ENCODE data around the gene IFT122.
"Not testable (repeated sequence)": the region's sequence is repeated elsewhere in the genome, so short reads cannot be mapped to it uniquely, and the experiment has no call there.

The IFT122 gene

DNA sequence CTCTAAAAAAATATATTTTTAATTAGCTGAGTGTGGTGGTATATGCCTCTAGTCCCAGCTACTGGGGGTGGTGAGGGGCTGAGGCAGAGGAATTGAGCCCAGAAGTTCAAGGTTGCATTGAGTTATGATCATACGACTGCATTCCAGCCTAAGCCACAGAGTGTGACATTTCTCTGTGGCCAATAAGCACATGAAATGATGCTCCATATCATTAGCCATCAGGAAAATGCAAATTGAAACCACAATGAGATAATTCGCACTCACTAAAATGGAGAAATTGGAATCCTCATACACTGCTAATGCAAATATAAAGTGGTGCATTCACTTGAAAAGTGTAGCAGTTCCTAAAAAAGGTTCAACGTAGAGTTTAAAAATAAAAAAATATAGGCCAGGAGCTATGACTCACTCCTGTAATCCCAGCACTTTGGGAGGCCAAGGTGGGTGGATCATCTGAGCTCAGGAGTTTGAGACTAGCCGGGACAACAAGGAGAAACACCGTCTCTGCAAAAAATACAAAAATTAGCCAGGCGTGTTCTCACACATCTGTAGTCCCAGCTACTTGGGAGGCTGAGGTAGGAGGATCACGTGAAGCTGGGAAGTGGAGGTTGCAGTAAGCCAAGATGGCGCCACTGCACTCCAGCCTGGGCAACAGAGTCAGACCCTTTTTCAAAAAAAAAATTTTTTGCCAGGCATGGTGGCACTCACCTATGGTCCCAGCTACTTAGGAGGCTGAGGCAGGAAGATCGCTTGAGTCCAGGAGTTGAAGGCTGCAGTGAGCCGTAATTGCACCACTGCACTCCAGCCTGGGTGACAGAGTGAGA is 35.2 kb downstream of the IFT122 start:
- no peak for DNase-seq (ENCODE audit: extremely low read depth, low read depth)
- TF ChIP-seq, protein P1, sequence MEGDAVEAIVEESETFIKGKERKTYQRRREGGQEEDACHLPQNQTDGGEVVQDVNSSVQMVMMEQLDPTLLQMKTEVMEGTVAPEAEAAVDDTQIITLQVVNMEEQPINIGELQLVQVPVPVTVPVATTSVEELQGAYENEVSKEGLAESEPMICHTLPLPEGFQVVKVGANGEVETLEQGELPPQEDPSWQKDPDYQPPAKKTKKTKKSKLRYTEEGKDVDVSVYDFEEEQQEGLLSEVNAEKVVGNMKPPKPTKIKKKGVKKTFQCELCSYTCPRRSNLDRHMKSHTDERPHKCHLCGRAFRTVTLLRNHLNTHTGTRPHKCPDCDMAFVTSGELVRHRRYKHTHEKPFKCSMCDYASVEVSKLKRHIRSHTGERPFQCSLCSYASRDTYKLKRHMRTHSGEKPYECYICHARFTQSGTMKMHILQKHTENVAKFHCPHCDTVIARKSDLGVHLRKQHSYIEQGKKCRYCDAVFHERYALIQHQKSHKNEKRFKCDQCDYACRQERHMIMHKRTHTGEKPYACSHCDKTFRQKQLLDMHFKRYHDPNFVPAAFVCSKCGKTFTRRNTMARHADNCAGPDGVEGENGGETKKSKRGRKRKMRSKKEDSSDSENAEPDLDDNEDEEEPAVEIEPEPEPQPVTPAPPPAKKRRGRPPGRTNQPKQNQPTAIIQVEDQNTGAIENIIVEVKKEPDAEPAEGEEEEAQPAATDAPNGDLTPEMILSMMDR (IDR thresholded peaks at IDR 0.05; ENCODE audit: low read depth, low read length) = no peak

DNA sequence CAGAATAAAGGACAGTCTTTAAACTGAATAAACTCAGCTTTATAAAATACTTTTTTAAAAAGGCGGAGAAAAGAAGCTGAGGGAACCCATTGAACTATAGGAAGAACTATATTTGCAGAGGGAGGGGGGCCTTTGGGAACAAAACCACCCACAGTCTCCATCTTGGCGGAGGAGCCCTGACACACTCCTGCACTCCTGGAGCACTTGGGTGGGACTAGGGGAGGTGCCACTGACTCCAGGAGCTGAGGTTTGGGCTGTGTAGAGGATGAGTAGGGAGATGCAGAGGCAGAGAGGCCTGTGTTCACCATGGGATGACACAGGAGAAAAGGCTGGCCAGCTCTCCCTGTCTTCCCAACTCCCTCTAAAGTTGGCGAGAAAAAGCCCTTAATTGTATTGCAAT is 35.8 kb downstream of the IFT122 start:
- TF ChIP-seq, protein P1 (IDR thresholded peaks at IDR 0.05; ENCODE audit: low read depth, low read length) = no peak
- DNase-seq (ENCODE audit: extremely low read depth, low read depth) = no peak

DNA sequence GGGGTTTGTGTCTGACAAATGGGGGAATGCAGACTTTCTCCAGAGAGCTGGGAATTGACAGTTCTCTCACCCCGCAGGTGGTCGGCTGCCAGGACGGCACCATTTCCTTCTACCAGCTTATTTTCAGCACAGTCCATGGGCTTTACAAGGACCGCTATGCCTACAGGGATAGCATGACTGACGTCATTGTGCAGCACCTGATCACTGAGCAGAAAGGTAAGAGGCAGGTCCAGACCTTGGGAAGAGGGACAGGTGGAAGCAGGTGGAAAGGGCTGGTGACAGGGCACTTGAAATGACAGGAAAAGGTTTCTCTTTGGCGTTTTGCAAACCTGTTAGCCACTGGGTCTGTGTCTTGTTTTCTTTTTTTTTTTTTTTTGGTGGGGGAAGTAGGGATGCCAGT is 36.6 kb downstream of the IFT122 start:
- no peak for DNase-seq (ENCODE audit: extremely low read depth, low read depth)
- TF ChIP-seq, protein P1 (IDR thresholded peaks at IDR 0.05; ENCODE audit: low read depth, low read length) = no peak

DNA sequence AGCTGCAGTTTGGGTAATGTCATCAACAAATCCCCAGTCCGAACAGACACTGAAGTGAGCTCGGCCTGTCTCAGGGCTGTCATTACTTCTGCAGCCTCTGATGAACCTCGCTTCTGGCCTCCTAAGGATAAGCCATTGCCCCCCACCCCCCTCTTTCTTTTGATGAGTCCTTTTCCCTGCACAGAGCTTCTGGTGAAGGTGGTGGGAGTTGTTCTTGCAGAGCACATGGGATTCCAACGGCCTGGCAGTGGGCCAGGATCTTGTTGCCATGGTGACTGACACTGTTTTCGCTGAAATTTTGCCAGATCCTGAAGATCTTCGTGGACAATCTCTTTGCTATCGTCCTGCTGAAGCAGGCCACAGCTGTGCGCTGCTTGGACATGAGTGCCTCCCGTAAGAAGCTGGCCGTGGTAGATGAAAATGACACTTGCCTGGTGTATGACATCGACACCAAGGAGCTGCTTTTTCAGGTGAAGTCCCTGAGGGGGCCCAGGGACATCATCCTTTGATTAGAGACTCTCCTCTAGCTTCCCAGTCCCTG is 41.3 kb downstream of the IFT122 start:
- not testable (repeated sequence) for DNase-seq (ENCODE audit: extremely low read depth, low read depth)

DNA sequence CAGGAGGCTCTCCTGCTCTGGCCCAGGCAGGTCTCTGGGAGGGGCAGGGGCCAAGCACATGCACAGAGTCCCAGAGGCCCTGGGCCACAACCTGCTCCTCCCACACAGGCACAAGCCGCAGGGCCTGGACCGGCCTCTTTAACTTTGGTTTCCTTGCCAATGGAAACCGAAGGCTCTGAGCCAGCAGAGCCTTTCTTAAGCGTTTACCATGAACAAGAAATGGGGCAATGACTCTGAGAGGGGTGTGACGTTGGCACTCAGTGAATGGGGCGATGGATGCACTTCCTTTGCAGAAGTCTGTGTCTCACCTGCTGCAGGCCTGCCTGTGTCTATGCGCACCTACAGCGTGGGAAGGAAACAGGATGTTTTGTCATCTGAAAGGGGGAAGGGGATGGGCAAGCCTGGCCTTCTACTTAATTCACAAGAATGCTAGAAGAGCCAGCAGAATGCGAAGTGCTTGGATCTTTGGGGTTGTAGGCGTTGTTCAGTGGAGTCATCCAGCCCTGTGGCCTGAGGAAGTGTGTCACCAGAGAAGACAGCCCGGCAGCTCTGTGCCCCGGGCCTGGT is 41.8 kb downstream of the IFT122 start:
- no peak for DNase-seq (ENCODE audit: extremely low read depth, low read depth)
- TF ChIP-seq, protein P1 (IDR thresholded peaks at IDR 0.05; ENCODE audit: low read depth, low read length) = no peak

DNA sequence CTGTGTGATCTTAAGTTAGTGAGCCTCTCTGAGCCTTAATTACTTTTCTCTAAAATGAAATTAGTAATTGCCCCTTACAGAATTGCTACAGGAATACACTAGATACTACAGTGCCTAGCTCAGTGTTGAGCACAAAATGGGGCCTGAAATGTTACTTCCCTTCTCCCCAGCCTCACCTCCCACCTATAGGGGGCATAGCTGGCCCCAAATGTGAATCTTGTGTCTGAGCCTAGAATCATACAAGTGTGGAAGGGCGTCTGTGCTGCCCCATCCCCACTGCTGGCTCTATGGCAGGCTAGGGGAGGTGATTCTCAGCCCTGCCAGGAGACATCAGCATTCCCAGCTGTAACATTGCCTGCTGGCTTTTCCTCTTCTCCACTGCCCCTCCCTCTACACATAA is 42.7 kb downstream of the IFT122 start:
- no peak for DNase-seq (ENCODE audit: extremely low read depth, low read depth)
- TF ChIP-seq, protein P1 (IDR thresholded peaks at IDR 0.05; ENCODE audit: low read depth, low read length) = no peak; the same call in 1 of the 2 replicates

DNA sequence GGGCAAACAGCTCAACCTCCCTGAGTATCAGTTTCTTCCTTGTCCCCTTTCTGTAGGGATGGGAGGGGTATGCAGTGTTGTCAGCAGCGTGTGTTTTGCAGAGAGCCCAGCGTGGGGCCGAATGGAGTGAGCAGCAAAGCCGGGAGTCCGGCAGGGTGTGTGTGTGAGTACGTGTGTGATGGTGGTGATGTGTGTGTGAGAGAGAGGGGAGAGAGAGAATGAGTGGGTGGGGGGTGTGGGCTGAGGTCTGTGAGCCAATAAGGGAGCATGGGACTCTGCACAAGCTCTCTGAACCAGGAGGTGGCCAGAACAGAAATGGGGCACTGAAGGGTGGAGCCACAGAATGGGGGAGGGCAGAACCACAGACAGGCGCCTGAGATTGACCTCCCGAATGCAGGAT is 43.8 kb downstream of the IFT122 start:
- TF ChIP-seq, protein P1 (IDR thresholded peaks at IDR 0.05; ENCODE audit: low read depth, low read length) = no peak
- no peak for DNase-seq (ENCODE audit: extremely low read depth, low read depth)

DNA sequence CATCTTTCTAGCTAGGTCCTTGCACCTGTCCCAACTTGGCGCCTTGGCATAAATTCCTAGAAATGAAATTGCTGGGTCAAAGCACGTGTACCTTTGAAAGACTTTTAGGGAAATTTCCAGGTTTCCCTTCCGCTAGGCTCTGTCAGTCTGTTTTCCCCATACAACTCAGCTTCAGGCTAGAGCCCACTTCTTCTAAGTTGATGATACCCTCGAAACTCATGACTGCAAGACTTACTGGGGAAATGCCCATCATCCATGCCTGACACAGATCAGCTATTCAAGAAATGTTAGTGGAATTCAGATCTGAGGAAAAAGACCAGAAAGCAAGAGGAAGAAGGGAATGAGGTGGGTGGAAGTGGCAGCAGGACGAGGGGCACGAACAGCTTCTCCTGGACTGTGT is 45.1 kb downstream of the IFT122 start:
- not testable (repeated sequence) for DNase-seq (ENCODE audit: extremely low read depth, low read depth)

Measured in AG09319 (cell line).